IPS-20b (cell line): ENCODE results near the gene FABP1.

Experiments
- H3K27ac ChIP-seq: one replicate; pipeline ENCODE4 v1.5.1; 2013; ENCODE audit warnings: low read length
- H3K27me3 ChIP-seq: 2 replicates; pipeline ENCODE4 v1.6.1; 2013; ENCODE audit warnings: mild to moderate bottlenecking, low read length, inconsistent platforms; ENCODE audit not compliant: insufficient read depth
- H3K36me3 ChIP-seq: 2 replicates; pipeline ENCODE4 v1.6.1; 2013; ENCODE audit warnings: low read depth, mild to moderate bottlenecking, inconsistent platforms, low read length, moderate library complexity; ENCODE audit not compliant: insufficient read depth
- H3K4me1 ChIP-seq: 2 replicates; pipeline ENCODE4 v1.6.1; 2013; ENCODE audit warnings: mild to moderate bottlenecking, control low read depth, inconsistent platforms, low read length, moderate library complexity; ENCODE audit not compliant: insufficient read depth
- H3K4me3 ChIP-seq: 2 replicates; pipeline ENCODE4 v1.5.1; 2013; ENCODE audit warnings: mild to moderate bottlenecking, low read length, inconsistent platforms
- H3K9ac ChIP-seq: 2 replicates; pipeline ENCODE4 v1.6.1; 2013; ENCODE audit warnings: low read depth, mild to moderate bottlenecking, inconsistent platforms, low read length, moderate library complexity
- H3K9me3 ChIP-seq: 2 replicates; pipeline ENCODE4 v1.6.1; 2013; ENCODE audit warnings: mild to moderate bottlenecking, low read depth, low read length, inconsistent platforms; ENCODE audit not compliant: insufficient read depth

FABP1 gene

DNA sequence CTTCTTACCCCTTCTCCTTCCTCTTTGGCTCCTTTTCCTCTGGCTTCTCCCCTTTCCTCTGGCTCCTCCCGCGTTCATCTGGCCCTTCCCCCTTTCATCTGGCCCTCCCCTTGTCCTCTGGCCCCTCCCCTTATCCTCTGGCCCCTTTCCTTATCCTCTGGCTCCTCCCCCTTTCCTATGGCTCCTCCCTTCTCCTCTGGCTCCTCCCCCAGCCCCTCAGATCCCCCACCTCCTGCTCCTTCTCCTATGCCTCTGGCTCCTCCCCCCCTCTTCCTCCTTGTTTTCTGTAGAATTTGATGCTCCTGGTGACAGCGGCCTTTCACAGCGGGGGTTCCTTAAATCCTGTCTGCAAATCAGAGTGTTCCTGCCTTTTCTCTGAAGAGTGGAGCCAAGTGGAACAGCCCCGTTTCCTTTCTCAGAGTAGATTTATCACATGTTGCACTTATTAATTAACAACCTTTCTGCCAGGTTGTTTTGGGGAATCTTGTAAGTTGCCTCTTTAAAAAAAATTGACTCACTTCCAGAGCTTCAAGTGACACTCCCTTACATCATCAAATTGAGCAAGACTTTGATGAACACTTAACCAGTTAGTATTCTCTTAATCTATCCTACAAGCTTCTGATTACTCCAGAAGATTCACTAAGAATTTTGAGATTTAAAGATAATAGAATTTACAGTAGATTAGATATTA is 27.9 kb downstream of the FABP1 start:
- Histone ChIP-seq H3K9ac (no peak overlapping the region), H3K4me3 (no peak overlapping the region), H3K27ac (no peak overlapping the region), H3K27me3 (no peaks in the 10 kb centered on the region), H3K4me1 (peaks cover 5% of the 10 kb centered on the region; the same call in 1 of the 2 replicates), H3K9me3 (no peaks in the 10 kb centered on the region), H3K36me3 (no peaks in the 10 kb centered on the region)

DNA sequence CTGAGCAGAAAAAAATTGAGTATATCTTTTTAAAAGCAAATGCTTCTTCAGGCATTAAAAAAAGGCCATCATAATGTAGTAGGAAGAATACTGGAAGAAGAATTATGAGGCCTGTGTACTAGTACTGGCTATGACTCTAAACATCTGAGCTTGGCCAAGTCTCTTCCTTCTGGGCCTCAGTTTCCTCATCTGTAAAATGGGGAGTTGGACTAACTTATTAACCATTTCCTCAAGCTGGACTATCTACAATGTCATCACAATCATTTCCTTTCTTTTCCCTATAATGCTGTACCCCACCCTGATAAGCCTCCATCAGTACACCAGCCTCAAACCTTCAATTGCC is 29.3 kb downstream of the FABP1 start:
- Histone ChIP-seq H3K27ac (no peak overlapping the region), H3K36me3 (no peaks in the 10 kb centered on the region), H3K4me1 (peaks cover 5% of the 10 kb centered on the region; the same call in 1 of the 2 replicates), H3K4me3 (no peak overlapping the region), H3K9me3 (no peaks in the 10 kb centered on the region), H3K27me3 (no peaks in the 10 kb centered on the region), H3K9ac (no peak overlapping the region)

DNA sequence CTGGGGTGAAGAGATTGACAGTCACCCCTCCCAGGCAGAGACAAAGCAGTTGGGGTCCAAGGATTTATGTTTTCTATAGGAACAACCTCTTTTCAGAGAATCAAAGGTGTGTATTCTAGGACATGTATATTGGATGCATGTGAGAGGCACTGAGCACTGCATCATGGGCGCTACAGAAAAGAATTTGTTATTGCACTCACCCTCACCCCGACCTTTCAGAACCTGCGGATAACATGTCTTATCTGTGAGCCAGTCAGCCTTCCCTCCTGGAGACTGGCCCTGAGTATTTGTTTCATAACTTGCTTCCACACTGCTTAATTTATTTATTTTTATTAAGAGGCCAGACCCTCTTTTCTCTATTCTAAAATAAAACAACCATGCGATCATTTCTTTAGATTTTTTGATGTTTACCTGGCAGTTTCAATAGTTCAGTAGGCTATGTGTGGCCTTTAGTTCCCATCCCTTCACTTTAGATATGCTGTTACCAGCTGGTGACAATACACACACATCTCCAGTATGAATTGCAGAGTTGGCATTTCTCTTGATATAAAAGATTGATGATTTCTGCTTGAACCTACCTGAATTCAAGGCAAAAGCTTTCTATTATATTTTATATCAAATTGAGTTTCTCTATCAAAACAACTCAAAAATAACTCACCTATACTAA is 29.8 kb downstream of the FABP1 start:
- Histone ChIP-seq H3K4me1 (peaks cover 5% of the 10 kb centered on the region; the same call in 1 of the 2 replicates), H3K27me3 (no peaks in the 10 kb centered on the region), H3K9me3 (no peaks in the 10 kb centered on the region), H3K27ac (no peak overlapping the region), H3K9ac (no peak overlapping the region), H3K36me3 (no peaks in the 10 kb centered on the region), H3K4me3 (no peak overlapping the region)

DNA sequence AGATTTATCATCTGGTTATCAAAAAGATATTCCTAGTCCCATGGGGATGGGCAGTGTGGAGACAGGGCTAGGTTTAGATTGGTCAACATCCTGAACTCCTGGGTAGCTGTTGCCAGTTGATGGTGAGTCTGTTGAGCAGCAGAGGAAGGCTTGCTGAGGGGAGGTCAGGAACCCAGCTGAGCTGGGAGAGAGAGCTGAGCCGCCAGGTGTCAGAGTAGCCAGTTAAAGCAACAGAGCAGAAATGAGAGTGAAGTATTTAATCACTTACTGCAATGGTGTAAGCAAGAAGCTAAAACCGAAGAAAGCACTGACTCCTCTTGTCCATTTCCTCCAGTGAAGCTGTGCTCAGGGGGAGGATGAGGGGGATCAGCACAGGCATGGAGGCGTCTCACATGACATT is 30.7 kb downstream of the FABP1 start:
- Histone ChIP-seq H3K9ac (no peak overlapping the region), H3K4me3 (no peak overlapping the region), H3K4me1 (peaks cover 5% of the 10 kb centered on the region; the same call in 1 of the 2 replicates), H3K9me3 (no peaks in the 10 kb centered on the region), H3K27me3 (no peaks in the 10 kb centered on the region), H3K27ac (no peak overlapping the region), H3K36me3 (no peaks in the 10 kb centered on the region)

DNA sequence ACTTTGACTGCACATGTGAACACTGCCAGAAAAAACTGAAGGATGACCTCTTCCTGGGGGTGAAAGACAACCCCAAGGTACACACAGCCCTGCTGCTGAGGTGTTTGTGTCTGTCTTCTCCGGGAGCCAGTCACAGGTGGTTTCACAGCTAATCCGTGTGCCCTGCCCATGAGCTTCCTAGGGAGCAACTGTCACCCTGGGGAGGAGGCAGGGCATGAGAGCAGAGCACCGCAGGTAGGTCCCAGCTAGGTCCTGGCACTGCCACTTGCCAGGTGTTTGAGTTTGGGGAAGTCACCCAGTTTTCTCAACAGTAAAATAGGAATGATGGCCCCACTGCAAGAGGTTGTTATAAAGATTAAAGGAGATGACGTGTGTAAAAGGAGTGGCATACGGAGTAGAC is 31.2 kb downstream of the FABP1 start:
- H3K4me1 ChIP-seq: peaks cover 5% of the 10 kb centered on the region; the same call in 1 of the 2 replicates
- no peak overlapping the region for H3K9ac ChIP-seq
- no peaks in the 10 kb centered on the region for H3K27me3 ChIP-seq
- no peak overlapping the region for H3K27ac ChIP-seq
- no peaks in the 10 kb centered on the region for H3K36me3 ChIP-seq
- H3K9me3 ChIP-seq: no peaks in the 10 kb centered on the region
- no peak overlapping the region for H3K4me3 ChIP-seq

DNA sequence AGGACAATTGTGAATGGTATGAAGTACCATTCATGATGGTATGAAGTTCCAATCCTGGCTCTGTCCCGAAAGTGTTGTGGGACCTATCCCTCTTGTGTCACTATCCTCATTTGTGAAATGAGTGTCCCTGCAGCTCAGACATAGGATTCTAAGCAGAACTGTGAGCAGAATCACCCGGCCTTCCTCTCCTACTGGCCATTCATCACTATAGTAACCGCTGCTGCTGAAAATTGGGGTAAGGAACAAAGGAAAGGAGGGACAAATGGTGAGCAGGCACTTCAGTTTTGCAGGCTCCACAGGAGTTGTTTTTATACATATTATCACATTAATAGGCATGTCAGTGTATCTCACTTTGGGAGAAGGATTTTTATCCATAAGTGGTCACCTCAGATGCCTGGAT is 32.8 kb downstream of the FABP1 start:
- no peak overlapping the region for H3K9ac ChIP-seq
- no peaks in the 10 kb centered on the region for H3K36me3 ChIP-seq
- H3K27ac ChIP-seq: no peak overlapping the region
- H3K9me3 ChIP-seq: no peaks in the 10 kb centered on the region
- no peak overlapping the region for H3K4me3 ChIP-seq
- no peaks in the 10 kb centered on the region for H3K27me3 ChIP-seq
- H3K4me1 ChIP-seq: peaks cover under 1% of the 10 kb centered on the region; the same call in 1 of the 2 replicates

DNA sequence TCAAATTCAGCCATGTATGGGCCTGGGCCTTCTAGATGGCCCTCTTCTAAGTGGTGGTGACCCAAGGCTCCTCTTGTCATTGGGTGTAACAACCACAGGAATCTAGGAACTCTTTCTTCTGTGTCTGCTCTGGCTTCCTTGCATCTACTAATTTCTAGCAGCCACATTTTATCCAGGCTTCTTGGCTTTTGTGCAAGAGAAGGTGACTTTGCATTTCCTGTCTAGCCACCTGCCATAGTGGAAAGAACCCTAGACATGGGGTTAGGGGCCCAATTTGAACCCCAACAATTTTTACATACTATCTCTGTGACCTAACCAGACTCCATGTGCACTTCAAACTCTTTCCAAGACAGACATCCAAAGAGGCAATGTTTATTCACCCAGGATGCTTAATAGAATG is 35.1 kb downstream of the FABP1 start:
- no peaks in the 10 kb centered on the region for H3K27me3 ChIP-seq
- no peaks in the 10 kb centered on the region for H3K9me3 ChIP-seq
- H3K4me1 ChIP-seq: no peaks in the 10 kb centered on the region
- no peak overlapping the region for H3K27ac ChIP-seq
- H3K9ac ChIP-seq: no peak overlapping the region
- no peaks in the 10 kb centered on the region for H3K36me3 ChIP-seq
- no peak overlapping the region for H3K4me3 ChIP-seq

DNA sequence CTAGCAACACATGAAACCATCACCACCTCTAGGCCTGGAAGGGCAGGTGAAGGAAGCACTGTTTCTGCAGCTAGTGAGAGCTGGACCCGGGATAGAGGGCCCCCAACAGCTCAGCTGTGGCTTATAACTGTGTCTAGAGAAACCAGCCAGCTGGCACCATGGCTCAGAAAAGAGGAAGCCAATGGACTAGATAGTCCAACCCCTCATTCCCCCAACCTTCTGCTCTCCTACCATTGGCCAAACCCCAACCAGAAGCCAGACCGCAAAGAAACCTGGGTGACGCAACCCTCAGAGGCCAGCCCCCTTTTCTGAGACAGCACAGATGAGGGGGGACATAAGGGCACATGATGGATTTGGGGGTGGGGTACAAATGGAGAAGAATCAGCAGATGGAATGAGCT is 35.9 kb downstream of the FABP1 start:
- Histone ChIP-seq H3K9ac (no peak overlapping the region), H3K27me3 (no peaks in the 10 kb centered on the region), H3K4me3 (no peak overlapping the region), H3K36me3 (no peaks in the 10 kb centered on the region), H3K27ac (no peak overlapping the region), H3K4me1 (no peaks in the 10 kb centered on the region), H3K9me3 (no peaks in the 10 kb centered on the region)

DNA sequence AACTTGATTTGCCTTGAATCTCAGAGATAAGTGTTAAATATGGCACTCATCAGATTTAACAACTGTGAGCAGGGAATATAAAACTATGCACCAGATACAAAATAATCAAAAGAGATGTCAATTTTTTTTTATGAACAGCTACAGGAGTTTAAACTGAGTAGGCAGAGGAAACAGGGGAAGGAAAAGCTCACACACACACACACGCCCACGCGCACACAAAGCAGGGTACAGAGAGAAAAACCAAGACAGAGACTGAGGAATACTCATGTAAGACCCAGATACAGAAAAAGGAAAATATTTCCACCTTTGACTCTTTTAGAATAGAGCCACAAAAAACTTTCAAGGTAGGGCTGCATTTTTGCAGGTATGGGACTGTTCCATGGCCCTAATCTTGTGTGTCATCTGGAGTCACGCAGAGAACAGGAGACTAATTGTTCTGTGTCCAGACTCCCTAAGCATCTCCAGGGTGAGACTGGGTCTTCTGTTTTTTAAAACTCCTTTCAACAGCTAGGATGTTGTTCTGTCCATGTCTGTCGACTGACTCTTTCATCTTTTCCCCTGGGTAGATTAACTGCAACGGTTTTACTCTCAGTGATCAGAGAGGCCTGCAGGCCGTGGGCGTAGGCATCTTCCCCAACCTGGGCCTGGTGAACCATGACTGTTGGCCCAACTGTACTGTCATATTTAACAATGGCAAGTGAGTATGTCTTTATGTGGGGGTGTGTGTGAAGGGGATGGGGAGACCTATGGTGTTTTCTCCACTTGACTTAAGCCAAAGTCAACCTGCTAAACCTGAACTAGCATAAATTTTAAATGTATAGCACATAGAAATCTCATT is 37.2 kb downstream of the FABP1 start:
- Histone ChIP-seq H3K4me3 (no peak overlapping the region), H3K4me1 (no peaks in the 10 kb centered on the region), H3K36me3 (no peaks in the 10 kb centered on the region), H3K27ac (no peak overlapping the region), H3K27me3 (no peaks in the 10 kb centered on the region), H3K9me3 (no peaks in the 10 kb centered on the region), H3K9ac (no peak overlapping the region)

DNA sequence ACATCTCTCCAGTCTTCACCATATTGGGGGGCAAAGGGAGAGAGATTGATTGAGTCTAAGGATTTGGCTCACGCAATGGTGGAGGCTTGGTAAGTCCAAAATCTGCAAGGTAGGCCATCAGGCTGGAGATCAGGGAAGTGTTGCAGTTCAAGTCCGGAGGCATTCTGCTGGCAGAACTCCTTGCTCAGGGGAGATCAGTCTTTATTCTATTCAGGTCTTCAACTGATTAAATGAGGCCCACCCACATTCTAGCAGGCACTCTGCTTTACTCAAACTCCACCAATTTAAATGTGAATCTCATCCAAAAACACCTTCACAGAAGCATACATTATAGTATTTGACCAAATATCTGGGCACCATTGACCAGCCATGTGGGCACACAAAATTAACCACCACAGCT is 38.9 kb downstream of the FABP1 start:
- Histone ChIP-seq H3K9ac (no peak overlapping the region), H3K36me3 (no peaks in the 10 kb centered on the region), H3K9me3 (no peaks in the 10 kb centered on the region), H3K4me1 (no peaks in the 10 kb centered on the region), H3K27me3 (no peaks in the 10 kb centered on the region), H3K4me3 (no peak overlapping the region), H3K27ac (no peak overlapping the region)

DNA sequence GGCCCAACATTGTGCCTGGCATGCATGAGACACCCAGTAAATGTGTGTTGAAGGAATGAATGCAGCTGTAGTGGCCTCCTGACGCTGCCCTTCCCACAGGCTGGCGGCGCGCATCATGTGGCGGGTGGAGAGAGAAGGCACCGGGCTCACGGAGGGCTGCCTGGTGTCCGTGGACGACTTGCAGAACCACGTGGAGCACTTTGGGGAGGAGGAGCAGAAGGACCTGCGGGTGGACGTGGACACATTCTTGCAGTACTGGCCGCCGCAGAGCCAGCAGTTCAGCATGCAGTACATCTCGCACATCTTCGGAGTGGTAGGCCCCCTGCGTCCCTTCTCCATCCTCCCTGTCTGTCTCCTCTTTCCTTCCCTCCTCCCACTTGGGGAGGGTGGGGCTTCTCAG is 40.1 kb downstream of the FABP1 start:
- Histone ChIP-seq H3K9ac (no peak overlapping the region), H3K4me3 (no peak overlapping the region), H3K9me3 (no peaks in the 10 kb centered on the region), H3K36me3 (no peaks in the 10 kb centered on the region), H3K27ac (no peak overlapping the region), H3K27me3 (no peaks in the 10 kb centered on the region), H3K4me1 (0 out of 2 replicates have a peak, but pooled peaks cover under 1% of the 10 kb centered on the region)
